Peyer's patch (tissue), 4 donors: Measurements from ENCODE around the gene FYB2.

Experiments used
- CTCF ChIP-seq, 6 experiments: fragments of 450-650 bp in 4 of 6; fragments of 200-600 bp in 2 of 6; sonication (generic) in 1 of 6; IDR thresholded peaks; one replicate each; pipeline ENCODE4 v1.5.1; 2017 to 2019; ENCODE audit warnings: antibody characterized with exemption in 6 of 6, mild to moderate bottlenecking in 3 of 6, moderate library complexity in 1 of 6
- POLR2A ChIP-seq, 2 donors: fragments of 450-650 bp; IDR thresholded peaks; one replicate each; pipeline ENCODE4 v1.5.1; 2017; ENCODE audit warnings: antibody characterized with exemption in 2 of 2, mild to moderate bottlenecking in 2 of 2, moderate library complexity in 2 of 2

GRCh38 chr1:56728964-56729363, 90.2 kb downstream of the FYB2 start:
- TF ChIP-seq CTCF (IDR thresholded peaks at IDR 0.05) (no peak), POLR2A (IDR thresholded peaks at IDR 0.05) (no peak)
